H1 (cell line): Measurements from ENCODE around the gene USP3. TPM values are rescaled to one million over a fixed set of nuclear protein-coding genes. Genes with fewer than 3 reads are reported as not detected.

Experiments used
- CTCF ChIA-PET: fragments of 300-600 bp; sonication (Branson Sonifier 250); formaldehyde crosslinking; loops from one replicate; lab custom pipeline; 2021; ENCODE audit not compliant: partially characterized antibody; lab: Charles Lee
- POLR2A ChIA-PET: fragments of 300-600 bp; sonication (Branson Sonifier 250); formaldehyde crosslinking; loops from one replicate; lab custom pipeline; 2021; ENCODE audit warnings: inconsistent platforms; ENCODE audit not compliant: partially characterized antibody; lab: Charles Lee
- DNase-seq, 2 experiments: peaks; one replicate each; pipeline versions ENCODE4 v3.0.0 to v3.0.0-alpha.2; 2010 to 2022; ENCODE audit warnings: low spot score in 2 of 2, low read depth in 1 of 2, mixed read lengths in 1 of 2
- FAIRE-seq: peaks from 2 replicates; lab custom pipeline; 2011; peaks lifted over from hg19 to GRCh38; lab: Jason Lieb, UNC
- H2AFZ ChIP-seq: 2 replicates; pipeline ENCODE4 v1.8.1; 2012; ENCODE audit warnings: low read length, inconsistent platforms
- H2AK5ac ChIP-seq: 2 replicates; pipeline ENCODE4 v1.6.1; 2013; ENCODE audit warnings: low read depth, low read length
- H2BK120ac ChIP-seq: replicated peaks from 2 replicates; pipeline ENCODE3; 2013; ENCODE audit warnings: low read depth, low read length, inconsistent platforms
- H2BK12ac ChIP-seq: 2 replicates; pipeline ENCODE4 v1.6.1; 2013; ENCODE audit warnings: low read depth, low read length
- H2BK15ac ChIP-seq: 2 replicates; pipeline ENCODE4 v1.6.1; 2013; ENCODE audit warnings: low read length
- H2BK20ac ChIP-seq: 2 replicates; pipeline ENCODE4 v1.6.1; 2013; ENCODE audit warnings: low read length
- H2BK5ac ChIP-seq: 2 replicates; pipeline ENCODE4 v1.6.1; 2013; ENCODE audit warnings: low read depth, low read length
- H3K14ac ChIP-seq: 2 replicates; pipeline ENCODE4 v1.6.1; 2013; ENCODE audit warnings: inconsistent platforms; ENCODE audit not compliant: insufficient read length
- H3K18ac ChIP-seq: 2 replicates; pipeline ENCODE4 v1.6.1; 2013; ENCODE audit warnings: low read length; ENCODE audit errors: extremely low read depth
- H3K23ac ChIP-seq: 2 replicates; pipeline ENCODE4 v1.6.1; 2013; ENCODE audit warnings: inconsistent platforms; ENCODE audit not compliant: insufficient read length
- H3K23me2 ChIP-seq: 2 replicates; pipeline ENCODE4 v1.6.1; 2013; ENCODE audit warnings: low read depth, low read length
- H3K27ac ChIP-seq: 2 replicates; pipeline ENCODE4 v1.6.1; 2011; ENCODE audit warnings: low read depth, low read length, inconsistent platforms
- H3K27me3 ChIP-seq, 4 experiments: replicated peaks in 1 of 4; 1 replicate in 1 of 4; 2 replicates in 3 of 4; pipeline versions ENCODE4 v1.6.1 to v1.8.1; 2011 to 2013; ENCODE audit warnings: low read length in 3 of 4, mild to moderate bottlenecking in 3 of 4, inconsistent platforms in 2 of 4, mixed read lengths in 2 of 4, moderate library complexity in 1 of 4; ENCODE audit not compliant: control insufficient read depth in 3 of 4, insufficient read depth in 3 of 4; ENCODE audit errors: extremely low read depth in 1 of 4
- H3K36me3 ChIP-seq, 4 experiments: 2 replicates each; pipeline versions ENCODE4 v1.6.1 to v1.8.1; 2011 to 2013; ENCODE audit warnings: mild to moderate bottlenecking in 4 of 4, low read length in 3 of 4, moderate library complexity in 2 of 4, control low read depth in 1 of 4, inconsistent platforms in 1 of 4; ENCODE audit not compliant: insufficient read depth in 4 of 4, control insufficient read depth in 2 of 4
- H3K4ac ChIP-seq: replicated peaks from 2 replicates; pipeline ENCODE3; 2013; ENCODE audit warnings: low read length, low read depth, mixed read lengths, inconsistent platforms; ENCODE audit not compliant: insufficient read length
- H3K4me1 ChIP-seq, 4 experiments: replicated peaks in 1 of 4; 1 replicate in 1 of 4; 2 replicates in 3 of 4; pipeline versions ENCODE4 v1.6.1 to v1.8.1; 2011 to 2013; ENCODE audit warnings: low read length in 3 of 4, inconsistent platforms in 2 of 4, mixed read lengths in 1 of 4; ENCODE audit not compliant: insufficient read depth in 4 of 4, control insufficient read depth in 3 of 4
- H3K4me2 ChIP-seq, 2 experiments: 2 replicates each; pipeline versions ENCODE4 v1.6.1 to v1.8.1; 2011 to 2013; ENCODE audit warnings: low read depth in 2 of 2, low read length in 2 of 2, control low read depth in 1 of 2, inconsistent platforms in 1 of 2, mild to moderate bottlenecking in 1 of 2; ENCODE audit not compliant: insufficient read depth in 1 of 2
- H3K4me3 ChIP-seq, 4 experiments: fragments of 200-600, 300-600 bp in 1 of 4; sonication (generic), shearing (Covaris generic), sonication (Bioruptor Twin) in 1 of 4; 2 replicates each; pipeline versions ENCODE4 v1.5.1 to v1.8.1; 2011 to 2016; ENCODE audit warnings: low read length in 4 of 4, low read depth in 3 of 4, control low read depth in 2 of 4, inconsistent platforms in 2 of 4, mild to moderate bottlenecking in 2 of 4, mixed read lengths in 1 of 4, moderate library complexity in 1 of 4; ENCODE audit not compliant: insufficient read depth in 2 of 4; ENCODE audit errors: extremely low read depth in 1 of 4
- H3K56ac ChIP-seq: replicated peaks from 2 replicates; pipeline ENCODE3; 2013; ENCODE audit warnings: low read depth, mild to moderate bottlenecking, mixed read lengths, low read length, inconsistent platforms; ENCODE audit not compliant: insufficient read length
- H3K79me1 ChIP-seq: 2 replicates; pipeline ENCODE4 v1.6.1; 2013; ENCODE audit warnings: low read depth, low read length, control low read depth
- H3K79me2 ChIP-seq, 2 experiments: 2 replicates each; pipeline versions ENCODE4 v1.6.1 to v1.8.1; 2012 to 2013; ENCODE audit warnings: low read length in 2 of 2, mild to moderate bottlenecking in 2 of 2, inconsistent platforms in 1 of 2; ENCODE audit not compliant: insufficient read depth in 2 of 2, control insufficient read depth in 1 of 2
- H3K9ac ChIP-seq, 4 experiments: replicated peaks in 1 of 4; 1 replicate in 1 of 4; 2 replicates in 3 of 4; pipeline versions ENCODE4 v1.6.1 to v1.8.1; 2011 to 2013; ENCODE audit warnings: low read depth in 3 of 4, low read length in 3 of 4, control low read depth in 2 of 4, mild to moderate bottlenecking in 2 of 4, moderate library complexity in 2 of 4, inconsistent platforms in 1 of 4; ENCODE audit errors: extremely low read depth in 1 of 4
- H3K9me3 ChIP-seq, 2 experiments: 2 replicates each; pipeline versions ENCODE4 v1.6.1 to v1.8.1; 2012 to 2013; ENCODE audit warnings: mild to moderate bottlenecking in 2 of 2, moderate library complexity in 2 of 2, control low read depth in 1 of 2, inconsistent platforms in 1 of 2, low read depth in 1 of 2, low read length in 1 of 2, mixed read lengths in 1 of 2; ENCODE audit not compliant: insufficient read depth in 2 of 2
- H4K20me1 ChIP-seq, 2 experiments: replicated peaks in 1 of 2; 2 replicates each; pipeline versions ENCODE3 to v1.8.1; 2011 to 2013; ENCODE audit warnings: inconsistent platforms in 2 of 2, low read length in 2 of 2, mild to moderate bottlenecking in 1 of 2; ENCODE audit not compliant: insufficient read depth in 2 of 2, control insufficient read depth in 1 of 2
- H4K5ac ChIP-seq: 2 replicates; pipeline ENCODE4 v1.6.1; 2013; ENCODE audit warnings: low read length, low read depth, mixed read lengths, inconsistent platforms; ENCODE audit not compliant: insufficient read length
- H4K8ac ChIP-seq: 2 replicates; pipeline ENCODE4 v1.8.0; 2013; ENCODE audit warnings: mild to moderate bottlenecking, moderate library complexity, low read length, inconsistent platforms; ENCODE audit not compliant: insufficient read depth; ENCODE audit errors: extremely low read depth
- H4K91ac ChIP-seq: replicated peaks from 2 replicates; pipeline ENCODE3; 2013; ENCODE audit warnings: low read length, mixed read lengths, inconsistent platforms; ENCODE audit not compliant: insufficient read length
- KDM1A ChIP-seq: fragments of 200-600, 300-600 bp; sonication (generic); IDR thresholded peaks from 2 replicates; pipeline ENCODE4 v1.7.1; 2016; ENCODE audit warnings: mild to moderate bottlenecking, low read length, borderline replicate concordance
- RAD21 ChIP-seq, 2 experiments: IDR thresholded peaks in 1 of 2; conservative IDR thresholded peaks in 1 of 2; 2 replicates each; pipeline ENCODE4 v1.6.1; 2011; ENCODE audit warnings: low read depth in 2 of 2, low read length in 2 of 2, improper control_type of control experiment in 1 of 2, inconsistent platforms in 1 of 2, mild to moderate bottlenecking in 1 of 2, moderate library complexity in 1 of 2
- TAF7 ChIP-seq: optimal IDR thresholded peaks from 2 replicates; pipeline ENCODE3; 2011; ENCODE audit warnings: low read depth, mild to moderate bottlenecking, inconsistent platforms, low read length, moderate library complexity, borderline replicate concordance
- TBP ChIP-seq: IDR thresholded peaks from 2 replicates; pipeline ENCODE4 v1.6.1; 2011; ENCODE audit warnings: low read depth, low read length, improper control_type of control experiment
- WGBS, 2 experiments: shearing (Covaris generic) in 1 of 2; methylation state at CpG; one replicate each; pipeline versions ENCODE4 v1.1.6 to v1.1.7; 2013 to 2015; ENCODE audit warnings: low lambda C conversion rate in 2 of 2, mixed read lengths in 2 of 2, inconsistent platforms in 1 of 2, low coverage in 1 of 2, missing lambda C conversion rate in 1 of 2; ENCODE audit not compliant: insufficient replicate concordance in 2 of 2, insufficient coverage in 1 of 2, insufficient read length in 1 of 2; ENCODE audit errors: extremely low coverage in 1 of 2, missing lambda C conversion rate in 1 of 2; 5-methylcytosine and 5-hydroxymethylcytosine counted together
- polyA plus RNA-seq, 7 experiments: library from polyadenylated mRNA; depleted of rRNA in 3 of 7; stranded (reverse) in 5 of 7; unstranded in 2 of 7; fragments of >200 nt in 5 of 7; fragments of 200-250 nt in 2 of 7; gene quantifications; 1 replicate in 5 of 7; 2 replicates in 1 of 7; 4 replicates in 1 of 7; pipeline versions ENCODE4 v1.2.1 to v1.2.3, GENCODE V29; 2011 to 2013; ENCODE audit warnings: missing spikeins in 2 of 7, mixed read lengths in 2 of 7
- total RNA-seq: library from RNA; stranded (reverse); fragmentation: NEBNext Ultra II Directional; extraction: Animal tissue kit (Norgen Biotek cat#: 25700); gene quantifications from 2 replicates; pipeline ENCODE4 v1.2.1, GENCODE V29; 2021
- TF ChIP-seq, protein P1 (sequence below), 3 experiments: IDR thresholded peaks; 1 replicate in 2 of 3; 2 replicates in 1 of 3; pipeline versions ENCODE4 v1.5.1 to v1.6.1; 2011; ENCODE audit warnings: low read length in 3 of 3, mild to moderate bottlenecking in 3 of 3, inconsistent platforms in 2 of 3, low read depth in 1 of 3, moderate library complexity in 1 of 3; ENCODE audit not compliant: insufficient read depth in 1 of 3; ENCODE audit errors: control extremely low read depth in 1 of 3

Gene USP3
- total and polyA plus RNA-seq, 2 of the 8 experiments (the other 6 are each of a cell fraction or from before 2014, with no cell fraction given), result 15.5 to 16.2 TPM

DNA sequence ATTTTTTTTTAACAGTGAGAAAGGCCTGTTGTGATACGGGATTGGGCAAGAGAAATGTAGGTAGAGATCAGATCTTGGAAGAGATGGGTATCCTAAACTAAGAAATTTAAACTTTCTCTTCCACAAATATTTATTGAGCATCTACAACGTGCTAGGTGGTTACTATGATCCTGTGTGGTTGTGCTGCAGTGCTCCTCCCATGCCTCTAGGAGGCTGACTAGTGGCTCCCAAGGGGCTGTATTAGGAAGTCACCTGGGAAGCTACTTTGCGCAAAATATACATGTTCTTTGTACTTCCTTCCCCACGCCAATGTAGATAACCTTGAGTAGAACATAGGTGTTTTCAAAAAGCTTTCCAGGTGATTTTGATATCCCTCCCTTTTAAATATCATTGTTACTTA, 27.2 kb downstream of the USP3 start:
- no peaks in the 10 kb centered on the region for H4K20me1 ChIP-seq
- peaks cover 3 to 11% (median 6%) of the 10 kb centered on the region in 4 experiments; a peak in 6 of 7 replicates for H3K4me1 ChIP-seq
- no peak overlapping the region for H2BK5ac ChIP-seq
- H3K18ac ChIP-seq, result no peak overlapping the region
- H3K23ac ChIP-seq, result no peak overlapping the region
- no peaks in the 10 kb centered on the region for H3K23me2 ChIP-seq
- no peak overlapping the region for H4K5ac ChIP-seq
- no peak overlapping the region for H3K4me2 ChIP-seq
- POLR2A ChIA-PET, result interaction anchor here (0.7 to 1.5 kb wide), 4 partner anchors 13 to 69 kb away, joined by 4 read pairs; no protein-coding TSS in a partner anchor
- H3K79me2 ChIP-seq, result no peaks in the 10 kb centered on the region; a peak in 1 of 4 replicates
- WGBS, 2 experiments, result 79% methylated on average over 4 of the region's 4 CpGs; no CpG with 5 or more reads in 1 of the 2 experiments
- no peak overlapping the region for H2AFZ ChIP-seq
- no peaks in the 10 kb centered on the region for H3K36me3 ChIP-seq
- peak; percentile 95 for FAIRE-seq
- H2AK5ac ChIP-seq, result no peak overlapping the region
- H2BK120ac ChIP-seq, result no peak overlapping the region
- no peak overlapping the region for H3K56ac ChIP-seq
- no peak overlapping the region for H4K8ac ChIP-seq
- no peak overlapping the region for H3K9ac ChIP-seq
- H3K9me3 ChIP-seq, result no peaks in the 10 kb centered on the region
- no peaks in the 10 kb centered on the region for H3K27me3 ChIP-seq
- H3K79me1 ChIP-seq, result no peaks in the 10 kb centered on the region
- no peak for DNase-seq
- no peak overlapping the region for H2BK20ac ChIP-seq
- CTCF ChIA-PET, result interaction anchor here (0.6 to 4.8 kb wide), 26 partner anchors 9 to 337 kb away, joined by 3 to 39 read pairs (median 4); partner anchors contain the start of gene USP3
- H3K27ac ChIP-seq, result no peak overlapping the region
- no peak overlapping the region for H4K91ac ChIP-seq
- H3K4me3 ChIP-seq, result no peak overlapping the region
- H3K14ac ChIP-seq, result no peak overlapping the region
- no peak overlapping the region for H2BK15ac ChIP-seq
- TF ChIP-seq, protein P1, sequence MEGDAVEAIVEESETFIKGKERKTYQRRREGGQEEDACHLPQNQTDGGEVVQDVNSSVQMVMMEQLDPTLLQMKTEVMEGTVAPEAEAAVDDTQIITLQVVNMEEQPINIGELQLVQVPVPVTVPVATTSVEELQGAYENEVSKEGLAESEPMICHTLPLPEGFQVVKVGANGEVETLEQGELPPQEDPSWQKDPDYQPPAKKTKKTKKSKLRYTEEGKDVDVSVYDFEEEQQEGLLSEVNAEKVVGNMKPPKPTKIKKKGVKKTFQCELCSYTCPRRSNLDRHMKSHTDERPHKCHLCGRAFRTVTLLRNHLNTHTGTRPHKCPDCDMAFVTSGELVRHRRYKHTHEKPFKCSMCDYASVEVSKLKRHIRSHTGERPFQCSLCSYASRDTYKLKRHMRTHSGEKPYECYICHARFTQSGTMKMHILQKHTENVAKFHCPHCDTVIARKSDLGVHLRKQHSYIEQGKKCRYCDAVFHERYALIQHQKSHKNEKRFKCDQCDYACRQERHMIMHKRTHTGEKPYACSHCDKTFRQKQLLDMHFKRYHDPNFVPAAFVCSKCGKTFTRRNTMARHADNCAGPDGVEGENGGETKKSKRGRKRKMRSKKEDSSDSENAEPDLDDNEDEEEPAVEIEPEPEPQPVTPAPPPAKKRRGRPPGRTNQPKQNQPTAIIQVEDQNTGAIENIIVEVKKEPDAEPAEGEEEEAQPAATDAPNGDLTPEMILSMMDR (IDR thresholded peaks at IDR 0.05; ENCODE audit: control extremely low read depth in 1 of 3, insufficient read depth in 1 of 3, low read depth in 1 of 3, low read length in 3 of 3), result peak; percentile 51 to 73 (median 69)
- TF ChIP-seq TBP (no peak), KDM1A (no peak), TAF7 (no peak), RAD21 (IDR thresholded peaks at IDR 0.05 in 1 of 2, conservative IDR thresholded peaks at IDR 0.05 in 1 of 2; ENCODE audit: low read depth in 2 of 2, low read length in 2 of 2) (peak; percentile 24 to 56; a peak in 3 of 4 replicates)
- H3K4ac ChIP-seq, result no peak overlapping the region
- no peak overlapping the region for H2BK12ac ChIP-seq
